ENCODE data around the gene XPO1. TPM values are rescaled to one million over a fixed set of nuclear protein-coding genes. Genes with fewer than 3 reads are reported as not detected.

Gene XPO1
- total RNA-seq, 1 donor: 160 TPM

GRCh38 chr2:61535449-61535848, 2.7 kb downstream of the XPO1 start:
- H3K27ac ChIP-seq (ENCODE audit: low read depth, low read length): peak overlapping the region; percentile 45
- H3K36me3 ChIP-seq (ENCODE audit: insufficient read depth, low read length): no peaks in the 10 kb centered on the region
- no peak for DNase-seq (ENCODE audit: insufficient read length, low spot score, missing footprints)
- no peaks in the 10 kb centered on the region for H3K9me3 ChIP-seq (ENCODE audit: low read depth, low read length)
- no peak for TF ChIP-seq CTCF (IDR thresholded peaks at IDR 0.05; ENCODE audit: extremely low read depth, low read depth, low read length)
- peaks cover 20% of the 10 kb centered on the region for H3K4me1 ChIP-seq (ENCODE audit: insufficient read depth, low read length)
- no peak overlapping the region for H2AFZ ChIP-seq (ENCODE audit: low read length)
- H3K79me2 ChIP-seq (ENCODE audit: insufficient read depth, low read length): peaks cover 75% of the 10 kb centered on the region
- H3K4me3 ChIP-seq (ENCODE audit: insufficient read depth, low read length): peak overlapping the region; percentile 92
- H4K20me1 ChIP-seq (ENCODE audit: insufficient read depth, low read length): peaks cover 44% of the 10 kb centered on the region
- H3K4me2 ChIP-seq (ENCODE audit: insufficient read depth, low read length): peak overlapping the region; percentile 79
- H3K27me3 ChIP-seq (ENCODE audit: insufficient read depth, low read length): no peaks in the 10 kb centered on the region

GRCh38 chr2:61534926-61535325, 3.2 kb downstream of the XPO1 start:
- Histone ChIP-seq H3K4me3 (ENCODE audit: insufficient read depth, low read length) (peak overlapping the region; percentile 92), H3K9me3 (ENCODE audit: low read depth, low read length) (no peaks in the 10 kb centered on the region), H3K36me3 (ENCODE audit: insufficient read depth, low read length) (no peaks in the 10 kb centered on the region), H2AFZ (ENCODE audit: low read length) (no peak overlapping the region), H3K79me2 (ENCODE audit: insufficient read depth, low read length) (peaks cover 80% of the 10 kb centered on the region), H3K4me1 (ENCODE audit: insufficient read depth, low read length) (peaks cover 22% of the 10 kb centered on the region), H4K20me1 (ENCODE audit: insufficient read depth, low read length) (peaks cover 49% of the 10 kb centered on the region), H3K27me3 (ENCODE audit: insufficient read depth, low read length) (no peaks in the 10 kb centered on the region), H3K27ac (ENCODE audit: low read depth, low read length) (peak overlapping the region; percentile 45), H3K4me2 (ENCODE audit: insufficient read depth, low read length) (peak overlapping the region; percentile 79)
- no peak for TF ChIP-seq CTCF (IDR thresholded peaks at IDR 0.05; ENCODE audit: extremely low read depth, low read depth, low read length)
- peak; percentile 59 for DNase-seq (ENCODE audit: insufficient read length, low spot score, missing footprints)

GRCh38 chr2:61530749-61531148, 7.4 kb downstream of the XPO1 start:
- Histone ChIP-seq H3K27ac (ENCODE audit: low read depth, low read length) (no peak overlapping the region), H3K4me3 (ENCODE audit: insufficient read depth, low read length) (no peak overlapping the region), H2AFZ (ENCODE audit: low read length) (no peak overlapping the region), H3K4me1 (ENCODE audit: insufficient read depth, low read length) (peaks cover 17% of the 10 kb centered on the region), H3K27me3 (ENCODE audit: insufficient read depth, low read length) (no peaks in the 10 kb centered on the region), H3K9me3 (ENCODE audit: low read depth, low read length) (no peaks in the 10 kb centered on the region), H3K79me2 (ENCODE audit: insufficient read depth, low read length) (peaks cover 99% of the 10 kb centered on the region), H3K36me3 (ENCODE audit: insufficient read depth, low read length) (peaks cover 10% of the 10 kb centered on the region), H3K4me2 (ENCODE audit: insufficient read depth, low read length) (no peak overlapping the region), H4K20me1 (ENCODE audit: insufficient read depth, low read length) (peaks cover 62% of the 10 kb centered on the region)
- peak; percentile 23 for DNase-seq (ENCODE audit: insufficient read length, low spot score, missing footprints)
- TF ChIP-seq CTCF (IDR thresholded peaks at IDR 0.05; ENCODE audit: extremely low read depth, low read depth, low read length): no peak

- peaks cover 62% of the 10 kb centered on the region for H4K20me1 ChIP-seq (ENCODE audit: insufficient read depth, low read length)
- H3K4me1 ChIP-seq (ENCODE audit: insufficient read depth, low read length): peaks cover 12% of the 10 kb centered on the region
- no peak overlapping the region for H3K27ac ChIP-seq (ENCODE audit: low read depth, low read length)
- no peak for TF ChIP-seq CTCF (IDR thresholded peaks at IDR 0.05; ENCODE audit: extremely low read depth, low read depth, low read length)
- peaks cover 16% of the 10 kb centered on the region for H3K36me3 ChIP-seq (ENCODE audit: insufficient read depth, low read length)
- no peaks in the 10 kb centered on the region for H3K9me3 ChIP-seq (ENCODE audit: low read depth, low read length)
- no peak overlapping the region for H3K4me2 ChIP-seq (ENCODE audit: insufficient read depth, low read length)
- no peak overlapping the region for H2AFZ ChIP-seq (ENCODE audit: low read length)
- DNase-seq (ENCODE audit: insufficient read length, low spot score, missing footprints): no peak
- H3K27me3 ChIP-seq (ENCODE audit: insufficient read depth, low read length): no peaks in the 10 kb centered on the region
- peaks cover 99% of the 10 kb centered on the region for H3K79me2 ChIP-seq (ENCODE audit: insufficient read depth, low read length)
- H3K4me3 ChIP-seq (ENCODE audit: insufficient read depth, low read length): no peak overlapping the region
Observed at GRCh38 chr2:61529944-61530735, 8.0 kb downstream of the XPO1 start.

All from osteoblast (primary cell).